Activated gamma-delta T cell treated with Interleukin-2 at 50 U/mL for 16 hours (primary cell): ENCODE measurements around the gene PNMT.

Experiments used
- DNase-seq: peaks from one replicate; pipeline ENCODE4 v3.0.0-alpha.2; 2020

The PNMT gene

DNA sequence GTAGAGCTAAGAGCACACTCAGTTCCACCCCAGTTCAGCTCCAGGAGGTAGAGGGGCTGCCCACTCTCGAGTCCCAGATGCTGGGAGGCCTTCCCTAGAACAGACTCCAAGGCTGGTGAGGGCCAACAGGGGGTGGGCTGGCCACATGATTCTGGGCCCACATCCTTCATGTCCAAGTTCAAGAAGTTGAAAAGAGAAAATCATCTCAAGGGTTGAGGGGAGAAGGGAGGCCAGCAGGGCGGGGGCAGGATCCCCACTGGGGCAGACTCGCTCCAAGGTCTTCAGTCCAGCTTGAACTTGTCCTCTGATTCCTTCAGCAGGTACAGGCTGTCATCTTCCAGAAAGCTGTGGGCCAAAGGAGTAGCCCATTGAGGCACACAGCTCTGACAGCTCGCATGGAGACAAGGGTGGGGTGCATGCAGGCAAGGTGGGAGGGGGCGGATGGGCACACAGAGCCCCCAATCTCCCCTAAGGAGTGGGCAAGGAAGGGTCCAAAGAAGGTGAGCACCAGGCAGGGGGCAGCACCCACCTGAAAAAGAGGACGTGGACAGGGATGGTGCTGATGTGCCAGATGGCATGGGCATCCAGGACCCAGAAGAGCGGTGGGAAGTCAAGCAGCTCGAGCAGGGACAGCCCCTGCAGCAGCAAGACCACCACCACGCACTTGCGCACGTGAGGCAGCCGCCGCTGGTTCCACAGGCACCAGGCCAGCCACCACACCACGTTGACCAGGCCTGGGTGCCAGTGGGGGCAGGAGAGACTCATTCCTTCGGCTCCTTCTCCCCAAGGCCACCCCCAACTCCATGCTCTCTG lies 4.5 kb downstream of the PNMT start:
- no peak for DNase-seq

DNA sequence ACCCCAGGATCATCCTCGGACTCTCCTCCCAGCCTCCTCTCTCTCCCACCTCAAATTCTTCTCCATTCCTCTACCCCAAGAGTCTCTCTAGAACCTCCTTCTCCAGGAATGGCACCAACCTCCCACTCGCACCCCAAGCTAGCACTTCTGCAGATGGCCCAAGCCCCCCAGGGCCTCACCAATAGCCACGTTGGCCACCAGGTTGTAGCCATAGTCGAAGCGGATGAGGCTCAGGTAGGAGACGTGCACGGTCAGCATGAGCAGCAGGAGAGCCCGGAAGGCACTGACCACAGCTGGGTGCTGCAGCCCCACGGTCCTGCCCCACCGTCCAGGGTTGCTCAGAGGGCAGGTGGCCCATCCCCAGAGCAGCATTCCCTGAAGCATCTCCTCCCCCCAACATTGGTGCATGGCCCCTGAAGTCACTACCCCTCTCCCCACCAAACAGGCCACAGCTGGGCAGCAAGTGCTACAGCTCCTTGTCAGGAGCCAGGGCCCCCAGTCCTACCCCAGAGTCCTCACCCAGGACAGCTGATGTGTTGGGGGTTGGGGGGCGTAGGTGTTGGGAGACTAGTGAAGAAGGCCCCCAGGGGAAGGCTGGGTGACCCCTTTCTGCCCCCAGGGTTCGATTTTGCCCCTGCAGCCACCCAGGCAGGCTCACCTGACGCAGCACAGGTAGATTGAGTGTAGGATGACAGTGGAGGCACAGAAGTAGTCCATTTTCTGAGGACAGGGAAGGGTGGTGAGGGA lies 5.3 kb downstream of the PNMT start:
- DNase-seq = no peak

DNA sequence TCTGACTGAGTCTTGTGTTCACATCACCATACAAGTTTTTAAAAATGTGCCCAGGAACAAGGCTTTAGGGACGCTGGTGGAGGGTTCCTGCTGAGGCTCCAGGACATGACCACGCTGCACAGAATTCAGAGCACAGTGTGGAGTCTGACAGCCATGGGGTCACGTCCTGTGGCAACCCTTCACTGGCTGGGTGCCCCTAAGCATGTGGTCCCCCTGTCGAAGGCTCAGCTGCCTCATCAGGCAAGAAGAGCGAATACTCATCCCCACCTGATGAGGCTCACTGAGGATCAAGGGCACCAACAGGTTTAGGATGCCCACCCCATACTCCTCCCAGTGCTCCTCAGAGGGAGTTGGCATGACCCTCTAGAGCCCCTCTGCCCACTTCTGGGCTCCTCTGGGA lies 5.9 kb downstream of the PNMT start:
- no peak for DNase-seq

DNA sequence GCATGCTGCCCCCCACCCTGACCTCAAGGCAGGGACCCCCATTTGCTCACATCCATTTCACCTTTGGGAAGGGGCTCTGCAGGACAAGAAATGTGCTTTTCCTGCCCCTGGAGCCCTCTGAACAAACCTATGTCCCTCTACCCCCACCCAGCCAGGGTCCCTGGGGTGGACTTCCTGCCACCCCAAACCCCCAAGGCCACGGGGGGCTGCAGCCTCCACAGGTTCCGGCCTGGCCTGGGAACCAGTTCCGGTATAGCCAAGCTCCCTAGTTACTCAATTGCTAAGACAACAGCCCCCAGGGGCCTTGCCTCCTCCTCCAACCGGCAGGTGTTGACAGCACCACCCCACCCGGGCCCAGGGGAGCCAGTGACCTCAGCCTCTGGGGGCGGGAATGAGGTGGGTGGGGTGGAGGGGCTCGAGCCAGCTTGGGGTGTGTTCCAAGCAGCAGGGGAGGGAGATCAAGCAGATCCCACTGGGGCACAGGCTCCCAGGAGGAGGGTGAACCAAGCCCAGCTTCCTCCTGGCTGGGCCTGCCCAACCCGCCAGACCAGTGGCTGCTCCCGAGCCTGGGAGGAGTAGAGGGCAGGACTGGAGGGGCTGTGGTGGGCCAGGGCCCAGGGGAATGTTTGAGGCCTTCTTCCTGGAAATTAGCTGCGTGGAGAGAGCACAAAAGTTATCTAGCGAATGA lies 6.6 kb downstream of the PNMT start:
- no peak for DNase-seq

DNA sequence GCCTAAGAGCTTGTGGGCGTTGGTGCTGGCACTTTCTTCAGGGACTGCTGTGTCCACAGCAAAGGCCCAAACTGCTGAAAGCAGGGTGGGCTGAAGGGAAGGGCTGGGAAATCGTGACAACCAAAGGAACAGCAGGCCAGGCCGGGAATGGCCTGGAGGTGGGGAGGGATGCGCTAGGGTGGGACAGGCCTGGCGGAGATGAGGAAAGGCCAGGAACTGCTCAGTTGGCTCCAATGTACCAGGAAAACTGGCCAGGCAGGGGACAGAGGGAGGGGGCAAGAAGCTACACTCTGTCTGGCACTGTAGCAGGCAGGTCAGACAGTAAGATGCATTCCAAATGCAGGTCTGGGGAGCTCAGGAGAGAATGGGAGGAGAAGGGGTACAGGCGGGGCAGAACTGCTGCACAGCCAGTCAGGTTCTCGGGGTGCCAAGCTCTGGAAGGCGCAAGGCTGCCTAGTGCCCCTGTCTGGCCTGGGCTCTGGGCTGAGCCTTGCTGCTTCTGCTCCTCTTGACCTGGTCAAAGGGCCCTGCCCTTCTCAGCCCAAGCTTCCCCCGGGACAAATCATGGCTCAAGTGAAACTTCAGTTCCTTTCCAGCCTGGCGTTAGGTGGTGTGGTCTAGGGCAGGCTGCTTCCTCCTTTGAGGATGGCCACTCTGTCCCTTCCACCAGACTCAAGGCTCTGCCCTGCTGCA lies 7.3 kb downstream of the PNMT start:
- DNase-seq = no peak

DNA sequence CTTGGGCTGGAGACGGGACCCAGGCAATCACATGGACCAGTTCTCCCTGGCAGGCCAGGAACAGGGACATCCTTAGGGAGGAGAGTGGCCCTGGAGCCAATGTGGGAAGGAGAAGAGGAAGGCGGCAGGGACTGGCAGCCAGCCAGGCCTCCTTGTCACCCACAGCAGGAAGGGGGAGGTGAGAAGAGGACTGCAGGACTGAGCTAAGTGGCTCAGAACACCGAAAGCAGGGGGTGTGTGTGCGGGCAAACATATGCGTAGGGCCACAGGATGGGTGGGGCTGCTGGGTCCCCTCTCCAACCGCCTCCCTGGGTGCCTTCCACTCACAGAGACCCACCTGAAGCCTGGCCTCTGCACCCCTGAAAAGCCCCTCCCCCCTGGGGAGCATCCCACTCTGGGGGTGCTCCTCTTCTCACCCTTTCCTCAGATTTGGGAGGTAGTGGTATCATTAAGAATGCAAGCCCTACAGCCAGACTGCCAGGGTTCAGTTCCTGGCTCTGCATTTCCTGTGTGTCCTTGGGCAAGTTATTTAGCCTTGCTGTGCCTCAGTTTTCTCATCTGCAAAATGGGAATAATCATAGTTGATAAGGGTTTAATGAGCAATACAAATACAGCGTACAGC lies 8.1 kb downstream of the PNMT start:
- DNase-seq = peak; percentile 51

DNA sequence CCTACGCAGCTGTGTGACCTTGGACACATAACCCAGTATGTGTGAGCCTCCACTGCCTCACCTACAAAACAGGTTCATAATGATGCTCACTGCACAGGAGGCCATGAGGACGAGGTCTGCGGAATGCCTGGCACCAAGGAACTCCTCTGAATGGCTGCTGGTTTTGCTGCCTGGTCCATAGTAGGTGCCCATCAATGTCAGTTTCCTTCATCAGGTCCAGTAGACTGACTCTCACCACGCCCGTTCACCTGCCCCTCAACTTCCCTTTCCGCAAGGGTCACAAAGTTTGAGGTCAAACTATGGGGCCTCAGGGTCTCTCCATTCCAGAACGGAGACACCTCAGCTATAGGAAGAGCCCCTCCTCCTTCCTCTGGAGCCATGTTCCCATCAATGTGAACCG lies 8.8 kb downstream of the PNMT start:
- no peak for DNase-seq

DNA sequence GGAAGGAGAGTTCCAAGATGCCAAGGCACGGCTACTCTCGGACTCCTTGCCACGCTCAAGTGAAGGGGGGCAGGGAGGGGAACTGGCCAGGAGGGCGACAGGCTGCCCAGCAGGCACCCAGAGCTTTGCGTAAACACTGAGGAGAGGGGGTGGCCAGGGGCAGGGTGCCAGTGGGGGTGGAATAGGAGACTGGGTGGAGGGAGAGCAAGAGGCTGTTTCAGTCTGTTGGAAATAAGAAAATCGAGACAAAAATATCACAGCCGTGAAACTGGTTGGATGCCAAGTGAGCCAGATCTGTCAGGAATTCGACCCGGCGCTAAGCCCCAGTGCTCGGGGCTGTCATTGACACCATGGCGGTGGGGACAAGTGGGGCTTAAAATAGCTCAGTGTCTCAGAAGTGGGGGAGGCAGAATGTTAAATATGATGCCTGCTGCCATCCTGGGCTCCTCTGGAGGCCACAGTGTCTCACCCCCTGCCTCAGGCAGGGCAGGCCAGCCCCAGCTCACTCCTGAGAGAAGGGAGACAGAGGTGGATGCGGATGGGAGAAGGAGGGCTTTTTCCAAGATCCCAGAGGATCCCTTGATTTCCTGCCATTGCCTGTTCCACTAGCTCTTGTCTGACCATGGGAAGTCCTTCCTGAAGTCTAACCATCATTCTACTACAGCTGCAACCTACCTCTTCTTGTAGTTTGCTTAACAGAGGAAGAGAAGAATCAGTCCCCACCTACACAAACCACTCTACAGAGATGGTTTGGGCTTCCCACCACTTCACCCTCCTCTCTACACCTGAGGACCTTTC lies 9.5 kb downstream of the PNMT start:
- DNase-seq = no peak

DNA sequence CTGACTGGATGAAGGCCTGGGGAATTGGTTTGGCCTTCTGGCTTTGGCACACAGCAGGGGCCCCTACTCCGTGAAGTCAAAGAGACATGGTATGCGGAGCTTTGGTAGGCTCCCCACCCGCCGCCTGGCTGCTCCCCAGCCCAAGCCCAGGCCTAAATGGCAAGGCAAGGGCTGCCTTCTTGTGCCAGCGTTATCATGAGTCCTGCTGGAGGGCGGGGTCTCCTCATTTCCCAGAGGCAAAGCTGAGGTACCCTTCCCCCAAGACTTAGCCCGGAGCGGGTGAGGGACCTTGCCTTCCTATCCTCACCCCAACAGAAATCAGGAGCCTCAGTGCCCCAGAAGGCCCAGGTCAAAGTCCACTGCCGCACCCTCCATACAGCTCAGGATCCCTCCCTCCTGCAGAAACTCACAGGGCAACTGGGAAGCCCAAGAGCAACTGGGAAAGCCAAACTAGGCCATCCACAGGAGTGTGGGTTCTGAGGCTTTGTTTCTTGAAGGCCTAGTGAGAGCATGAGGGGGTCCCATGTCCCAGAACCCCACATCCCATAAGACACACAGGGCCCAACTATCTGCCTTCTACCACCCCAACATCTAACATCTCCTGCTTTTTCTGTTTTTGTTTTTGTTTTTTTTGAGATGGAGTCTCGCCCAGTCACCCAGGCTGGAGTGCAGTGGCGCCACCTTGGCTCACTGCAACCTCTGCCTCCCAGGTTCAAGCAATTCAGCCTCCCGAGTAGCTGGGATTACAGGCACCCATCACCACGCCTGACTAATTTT lies 10.3 kb downstream of the PNMT start:
- DNase-seq = no peak

DNA sequence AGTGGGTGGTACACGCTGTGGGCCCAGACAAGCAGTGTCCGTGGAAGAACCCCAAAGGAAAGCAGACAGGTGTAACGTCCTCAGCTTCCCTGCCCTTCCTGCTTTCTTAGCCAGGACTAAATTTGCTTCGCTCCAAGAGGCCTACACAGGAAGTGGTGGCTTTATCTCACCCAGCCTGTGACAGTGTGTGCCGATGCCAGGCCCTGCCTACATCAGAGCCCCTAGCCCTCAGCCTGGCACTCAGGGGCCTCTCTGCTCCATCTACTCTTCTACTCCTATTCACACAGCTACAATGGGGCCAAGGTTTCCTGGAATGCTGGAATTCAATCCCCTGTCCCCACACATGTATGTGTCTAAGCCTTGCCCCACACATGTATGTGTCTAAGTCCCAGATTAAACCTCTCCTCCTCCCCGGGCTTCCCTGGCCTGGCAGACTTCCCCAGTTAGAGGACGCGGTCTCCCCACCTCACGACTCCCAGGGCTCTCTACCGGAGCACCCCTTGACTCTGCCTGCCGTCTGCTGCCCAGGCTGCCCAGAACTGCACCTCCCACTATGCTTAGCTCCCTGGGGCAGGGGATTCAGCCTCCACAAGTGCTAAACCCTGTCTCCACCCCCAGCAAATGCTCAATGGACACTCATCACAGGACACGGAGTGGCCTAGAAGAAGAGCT lies 11.4 kb downstream of the PNMT start:
- peak; percentile 43 for DNase-seq

DNA sequence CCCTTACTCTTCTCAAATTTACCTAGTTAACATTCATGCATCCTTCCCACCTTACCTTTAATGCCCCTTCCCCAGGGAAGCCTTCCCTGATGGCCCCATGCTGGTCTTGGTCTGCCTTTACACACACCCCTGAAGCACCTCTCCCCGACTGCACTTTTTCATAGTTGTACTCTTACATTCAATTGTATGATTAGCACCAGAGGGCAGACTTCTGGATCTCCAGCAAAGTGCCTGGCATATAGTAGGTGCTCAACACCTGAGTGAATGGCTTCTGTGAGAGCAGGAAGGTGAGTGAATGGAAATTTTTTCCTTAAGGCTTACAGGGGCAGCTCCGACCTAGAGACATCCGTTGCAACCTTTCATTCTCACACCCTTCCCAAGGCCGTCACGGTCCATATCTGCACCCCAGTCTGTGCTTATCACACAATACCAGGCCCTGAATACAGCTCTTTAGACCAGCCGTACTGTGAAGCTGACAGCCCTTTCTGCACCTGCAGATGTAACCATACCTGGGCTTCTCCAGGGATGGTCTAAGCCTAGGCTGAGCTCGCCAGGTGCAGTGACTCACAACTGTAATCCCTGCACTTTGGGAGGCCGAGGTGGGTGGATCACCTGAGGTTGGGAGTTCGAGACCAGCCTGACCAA lies 15.2 kb downstream of the PNMT start:
- DNase-seq = no peak

DNA sequence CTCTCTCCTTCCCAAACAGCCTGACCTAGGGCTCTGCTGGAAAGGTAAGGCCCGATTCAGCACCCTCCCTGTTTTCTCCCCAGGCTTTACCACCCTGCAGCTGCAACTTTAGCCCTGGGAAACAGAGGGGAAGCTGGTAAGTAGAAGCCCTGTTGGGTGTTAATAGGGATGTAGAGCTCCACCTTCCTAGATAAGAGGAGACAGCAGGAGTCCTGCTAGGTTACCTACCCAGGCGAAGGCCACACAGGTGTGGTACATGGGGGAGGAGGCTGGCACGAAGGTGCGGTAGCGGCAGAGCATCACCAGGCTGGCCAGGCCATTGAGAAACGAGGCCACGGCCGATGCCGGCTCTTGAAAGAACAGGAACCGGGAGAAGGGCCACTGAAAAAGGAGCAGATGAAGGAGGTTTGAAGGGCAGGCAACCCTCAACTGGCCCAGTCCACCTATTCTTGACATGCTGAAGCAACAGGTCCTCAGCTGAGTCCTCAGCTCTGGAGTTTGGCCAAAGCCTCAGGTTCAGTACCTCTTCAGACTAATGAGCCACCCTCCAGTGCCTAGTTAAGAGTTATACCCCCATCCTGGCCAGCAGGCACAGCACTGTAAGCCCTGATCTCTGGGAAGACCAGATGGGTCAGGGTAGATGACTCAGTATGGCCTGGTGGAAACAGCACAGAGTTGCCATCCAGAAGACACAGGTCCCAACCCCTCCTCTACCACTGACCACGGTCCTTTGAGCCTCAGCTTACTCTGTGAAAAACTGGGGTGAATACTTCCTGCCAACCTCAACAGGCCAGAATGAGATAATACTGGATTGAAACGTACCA lies 16.3 kb downstream of the PNMT start:
- no peak for DNase-seq

DNA sequence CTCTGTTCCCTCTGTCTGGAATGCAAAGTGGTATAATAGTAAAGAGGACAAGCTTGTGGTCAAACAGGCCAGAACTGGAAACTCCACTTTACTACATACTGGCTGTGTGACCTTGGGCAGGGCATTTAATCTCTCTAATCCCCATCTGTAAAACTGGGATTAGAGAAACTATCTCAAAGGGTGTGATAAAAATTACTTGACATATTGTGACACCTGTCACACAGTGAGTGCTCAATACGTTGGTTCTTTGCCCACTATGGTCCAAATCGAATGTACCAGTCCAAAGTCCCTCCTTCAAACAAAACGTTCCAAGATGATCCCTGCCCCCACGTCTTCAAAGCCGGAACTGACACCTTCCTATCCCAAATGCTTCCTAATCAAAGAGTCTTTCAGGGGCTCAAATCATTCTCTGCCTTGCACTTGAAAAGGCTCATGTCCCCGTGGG lies 18.9 kb downstream of the PNMT start:
- no peak for DNase-seq

DNA sequence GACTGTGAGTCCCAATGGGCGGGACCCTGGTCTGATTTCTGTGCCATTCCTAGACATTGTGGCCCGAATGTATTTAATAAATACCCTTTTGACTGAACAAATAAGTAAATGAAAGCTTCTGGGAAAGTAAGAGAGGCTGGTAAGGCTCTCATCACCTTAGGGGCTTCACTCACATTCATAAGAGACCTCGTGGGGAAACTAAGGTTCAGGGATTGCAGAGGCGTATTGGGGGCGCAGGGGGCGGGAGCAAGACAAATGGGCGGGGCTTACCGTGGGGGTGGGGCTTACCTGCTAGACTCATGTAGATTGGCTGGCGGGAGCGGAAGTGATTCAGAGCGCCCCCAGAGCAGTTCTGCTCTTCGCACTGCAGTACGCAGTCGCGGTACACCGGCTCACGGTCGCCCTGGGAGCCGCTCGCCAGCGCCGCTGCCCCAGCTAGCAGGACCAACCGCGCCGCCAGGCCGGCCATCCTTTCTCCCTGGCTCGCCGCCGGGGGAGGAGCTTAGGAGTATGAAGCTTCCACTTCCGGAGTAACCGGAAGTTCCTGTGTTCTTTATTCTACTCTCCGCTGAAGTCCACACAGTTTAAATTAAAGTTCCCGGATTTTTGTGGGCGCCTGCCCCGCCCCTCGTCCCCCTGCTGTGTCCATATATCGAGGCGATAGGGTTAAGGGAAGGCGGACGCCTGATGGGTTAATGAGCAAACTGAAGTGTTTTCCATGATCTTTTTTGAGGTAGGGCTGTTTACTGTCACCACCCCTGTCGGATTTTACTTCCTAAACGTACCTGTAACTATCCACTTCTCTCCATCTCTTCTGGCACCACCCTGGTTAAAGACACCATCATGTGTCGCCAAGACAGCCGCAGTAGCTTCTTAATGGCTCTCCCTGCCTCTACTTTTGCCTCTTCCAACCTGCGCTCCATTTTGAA lies 19.6 kb downstream of the PNMT start, which contains the start of gene PGAP3:
Gene PGAP3 (minus strand): TSS at position 512 of the 929 bp plus-strand sequence. CDS start 43 bp downstream, at position 469.
- DNase-seq = peak; percentile 84

DNA sequence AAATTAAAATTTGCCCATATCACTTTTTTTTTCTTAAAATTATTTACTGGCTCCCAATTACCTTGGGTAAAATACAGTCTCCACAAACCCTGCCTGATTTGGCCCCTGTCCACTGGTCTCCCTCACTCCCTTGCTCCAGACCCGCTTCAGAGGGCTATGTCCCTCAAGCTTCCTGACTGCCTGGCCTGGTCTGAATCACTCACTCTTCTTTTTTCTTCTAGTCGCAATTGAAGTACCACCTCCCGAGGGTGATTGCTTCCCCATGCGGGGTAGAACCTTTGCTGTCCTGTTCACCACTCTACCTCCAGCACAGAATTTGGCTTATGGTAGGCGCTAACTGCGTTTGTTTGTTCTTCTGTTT lies 20.2 kb downstream of the PNMT start:
- DNase-seq = no peak

DNA sequence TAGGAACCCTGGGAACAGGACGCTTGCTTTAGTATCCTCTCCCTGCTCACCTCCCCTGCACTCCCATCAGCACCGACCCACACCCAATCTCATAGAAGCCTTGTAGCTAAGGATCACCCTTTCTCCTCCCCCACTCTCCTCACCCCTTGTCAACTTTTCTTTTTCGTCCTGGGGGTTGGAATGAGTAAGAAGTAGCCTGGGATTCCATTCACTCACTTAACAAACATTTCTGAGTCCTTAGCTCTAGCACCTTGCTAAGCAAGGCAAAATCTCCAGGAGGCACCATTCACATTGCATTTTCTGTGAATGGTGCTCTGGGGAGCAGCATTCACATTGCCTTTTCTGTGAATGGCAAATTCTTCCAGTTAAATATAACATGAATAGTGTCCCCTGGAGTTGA lies 20.7 kb downstream of the PNMT start:
- no peak for DNase-seq

DNA sequence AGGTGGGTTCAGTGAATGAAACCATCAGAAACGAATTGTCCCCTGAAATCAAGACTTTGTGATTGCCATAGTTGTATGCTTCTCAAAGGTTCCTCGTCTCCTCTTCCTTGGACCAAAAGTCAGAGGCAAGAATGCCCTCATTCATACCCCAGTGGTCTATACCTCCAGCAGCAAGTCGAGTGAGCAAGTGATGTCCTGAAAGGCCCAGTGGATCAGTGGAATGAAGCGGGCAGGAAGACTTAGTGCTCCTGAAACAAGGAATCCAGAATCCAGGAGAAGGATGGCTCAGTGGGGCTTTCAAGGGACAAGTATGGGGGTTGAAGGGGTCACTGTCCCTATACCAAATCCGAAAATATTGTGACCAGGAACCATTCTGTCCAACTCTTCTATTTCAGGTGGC lies 26.3 kb downstream of the PNMT start:
- DNase-seq = no peak

DNA sequence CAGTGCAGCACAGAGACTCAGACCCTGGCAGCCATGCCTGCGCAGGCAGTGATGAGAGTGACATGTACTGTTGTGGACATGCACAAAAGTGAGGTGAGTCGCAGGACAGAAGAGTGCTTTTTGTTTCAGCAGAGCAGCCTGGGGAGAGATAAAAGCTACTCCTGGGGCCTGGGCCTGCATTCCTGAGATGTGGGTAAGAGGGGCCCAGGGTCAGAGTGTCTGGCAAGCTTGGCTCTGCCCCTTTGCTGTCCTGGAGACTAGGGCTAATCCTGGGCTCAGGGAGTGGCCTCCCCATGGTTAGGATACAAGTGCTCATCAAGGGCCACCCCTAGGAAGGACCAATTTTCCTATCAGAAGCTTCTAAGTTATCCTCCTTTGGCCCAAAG lies 26.8 kb downstream of the PNMT start:
- DNase-seq = no peak
